ENCODE results near the gene LY6G5B. TPM values are rescaled to one million over a fixed set of nuclear protein-coding genes. Genes with fewer than 3 reads are reported as not detected.

LY6G5B gene
- total and polyA plus RNA-seq, 2 of the 4 experiments (the other 2 are of a cell fraction) = 2.2 to 13.6 TPM

- CTCF ChIA-PET = no interaction called here
- POLR2A ChIA-PET (ENCODE audit: unreplicated experiment) = no interaction called here
- in situ Hi-C loops (cut with MboI; ENCODE audit: low sequenced_read_pairs) = no loop called here
- no peaks in the 10 kb centered on the region for H4K20me1 ChIP-seq (ENCODE audit: insufficient read depth, low read length)
- no peak overlapping the region for H4K5ac ChIP-seq (ENCODE audit: low read depth, low read length)
- H3K14ac ChIP-seq (replicated peaks; ENCODE audit: low read depth, low read length) = no peak overlapping the region
- no peak overlapping the region for H2BK120ac ChIP-seq (ENCODE audit: low read depth, low read length)
- dilution Hi-C loops (cut with HindIII; ENCODE audit: low sequenced_read_pairs, unreplicated experiment) = no loop called here
- WGBS, 2 experiments (ENCODE audit: extremely low coverage in 2 of 2, insufficient read length in 1 of 2) = 68% methylated on average over 5 of the region's 8 CpGs; no CpG with 5 or more reads in 1 of the 2 experiments
- no peak overlapping the region for H2AK9ac ChIP-seq (replicated peaks; ENCODE audit: low read depth, low read length, poor library complexity)
- TF ChIP-seq, protein P1, sequence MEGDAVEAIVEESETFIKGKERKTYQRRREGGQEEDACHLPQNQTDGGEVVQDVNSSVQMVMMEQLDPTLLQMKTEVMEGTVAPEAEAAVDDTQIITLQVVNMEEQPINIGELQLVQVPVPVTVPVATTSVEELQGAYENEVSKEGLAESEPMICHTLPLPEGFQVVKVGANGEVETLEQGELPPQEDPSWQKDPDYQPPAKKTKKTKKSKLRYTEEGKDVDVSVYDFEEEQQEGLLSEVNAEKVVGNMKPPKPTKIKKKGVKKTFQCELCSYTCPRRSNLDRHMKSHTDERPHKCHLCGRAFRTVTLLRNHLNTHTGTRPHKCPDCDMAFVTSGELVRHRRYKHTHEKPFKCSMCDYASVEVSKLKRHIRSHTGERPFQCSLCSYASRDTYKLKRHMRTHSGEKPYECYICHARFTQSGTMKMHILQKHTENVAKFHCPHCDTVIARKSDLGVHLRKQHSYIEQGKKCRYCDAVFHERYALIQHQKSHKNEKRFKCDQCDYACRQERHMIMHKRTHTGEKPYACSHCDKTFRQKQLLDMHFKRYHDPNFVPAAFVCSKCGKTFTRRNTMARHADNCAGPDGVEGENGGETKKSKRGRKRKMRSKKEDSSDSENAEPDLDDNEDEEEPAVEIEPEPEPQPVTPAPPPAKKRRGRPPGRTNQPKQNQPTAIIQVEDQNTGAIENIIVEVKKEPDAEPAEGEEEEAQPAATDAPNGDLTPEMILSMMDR (conservative IDR thresholded peaks at IDR 0.05; ENCODE audit: low read depth, low read length) = no peak
- TF ChIP-seq RFX5 (IDR thresholded peaks at IDR 0.05; ENCODE audit: low read depth, low read length) (no peak), RCOR1 (IDR thresholded peaks at IDR 0.05; ENCODE audit: insufficient replicate concordance, low read length) (no peak), CEBPB (IDR thresholded peaks at IDR 0.05; ENCODE audit: low read depth, low read length) (no peak), MXI1 (IDR thresholded peaks at IDR 0.05; ENCODE audit: borderline replicate concordance, low read depth, low read length) (no peak), BHLHE40 (IDR thresholded peaks at IDR 0.05; ENCODE audit: low read depth, low read length) (no peak), FOS (IDR thresholded peaks at IDR 0.05; ENCODE audit: low read depth, low read length) (no peak), SMC3 (IDR thresholded peaks at IDR 0.05; ENCODE audit: low read depth, low read length) (no peak), MAFK (IDR thresholded peaks at IDR 0.05; ENCODE audit: low read depth, low read length) (no peak), MAZ (IDR thresholded peaks at IDR 0.05; ENCODE audit: borderline replicate concordance, low read depth, low read length) (no peak), CHD1 (IDR thresholded peaks at IDR 0.05; ENCODE audit: low read depth, low read length) (no peak), RAD21 (IDR thresholded peaks at IDR 0.05; ENCODE audit: low read length) (no peak)
- TF ChIP-seq, protein P2, sequence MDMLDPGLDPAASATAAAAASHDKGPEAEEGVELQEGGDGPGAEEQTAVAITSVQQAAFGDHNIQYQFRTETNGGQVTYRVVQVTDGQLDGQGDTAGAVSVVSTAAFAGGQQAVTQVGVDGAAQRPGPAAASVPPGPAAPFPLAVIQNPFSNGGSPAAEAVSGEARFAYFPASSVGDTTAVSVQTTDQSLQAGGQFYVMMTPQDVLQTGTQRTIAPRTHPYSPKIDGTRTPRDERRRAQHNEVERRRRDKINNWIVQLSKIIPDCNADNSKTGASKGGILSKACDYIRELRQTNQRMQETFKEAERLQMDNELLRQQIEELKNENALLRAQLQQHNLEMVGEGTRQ (IDR thresholded peaks at IDR 0.05; ENCODE audit: low read depth, low read length) = no peak
- no peak overlapping the region for H2BK15ac ChIP-seq (ENCODE audit: low read depth, low read length)
- H3K79me1 ChIP-seq (ENCODE audit: low read depth in 1 of 2, low read length in 2 of 2) = no peaks in the 10 kb centered on the region
- H3K4me3 ChIP-seq (ENCODE audit: insufficient read depth, low read depth, low read length) = no peak overlapping the region
- no peaks in the 10 kb centered on the region for H3K9me1 ChIP-seq (ENCODE audit: insufficient read depth, low read length)
- H3K4me2 ChIP-seq (ENCODE audit: low read depth, low read length) = no peak overlapping the region
- no peak overlapping the region for H3K18ac ChIP-seq (ENCODE audit: low read depth, low read length)
- intact Hi-C loops (cut with micrococcal nuclease) = no loop called here
- no peak overlapping the region for H2AFZ ChIP-seq (replicated peaks; ENCODE audit: low read length, poor library complexity)
- no peak overlapping the region for H4K8ac ChIP-seq (ENCODE audit: low read depth in 2 of 2, low read length in 2 of 2)
- no peak overlapping the region for H2AK5ac ChIP-seq (ENCODE audit: low read depth, low read length)
- no TSS peak for BruUV-seq (replicated peaks)
- H4K91ac ChIP-seq (ENCODE audit: insufficient read depth, low read depth, low read length) = no peak overlapping the region
- no peak overlapping the region for H3K23ac ChIP-seq (ENCODE audit: low read depth, low read length)
- no peak overlapping the region for H3K9ac ChIP-seq (ENCODE audit: low read depth, low read length)
- no peaks in the 10 kb centered on the region for H3K27me3 ChIP-seq (ENCODE audit: control insufficient read depth, insufficient read depth, low read length)
- DNase-seq (no peak), ATAC-seq (ENCODE audit: low read depth) (no peak)
- H3K4me1 ChIP-seq (ENCODE audit: control insufficient read depth, insufficient read depth, low read length) = peaks cover 9% of the 10 kb centered on the region
- H3K9me3 ChIP-seq (ENCODE audit: control insufficient read depth, insufficient read depth, low read length) = no peaks in the 10 kb centered on the region
- no peak overlapping the region for H3K4ac ChIP-seq (ENCODE audit: low read depth, low read length)
- H3K27ac ChIP-seq (ENCODE audit: insufficient read depth, low read length) = no peak overlapping the region
- no peak overlapping the region for H2BK20ac ChIP-seq (ENCODE audit: low read depth, low read length)
- peaks cover 8% of the 10 kb centered on the region; the same call in 1 of the 2 replicates for H3K36me3 ChIP-seq (ENCODE audit: control insufficient read depth, insufficient read depth, low read length)
- H3K56ac ChIP-seq (ENCODE audit: extremely low read depth, insufficient read depth, low read length) = no peak overlapping the region
- H2BK5ac ChIP-seq (ENCODE audit: low read depth, low read length, poor library complexity, severe bottlenecking) = no peak overlapping the region
These were observed 8.2 kb downstream of the LY6G5B start for GRCh38 chr6:31677955-31678354.

All from IMR-90 (cell line).